ENCODE results near the gene ESPN. TPM values are rescaled to one million over a fixed set of nuclear protein-coding genes. Genes with fewer than 3 reads are reported as not detected.
A peak's percentile ranks its signal among the peaks of the same experiment; 100 is the strongest.
"Not testable (repeated sequence)": the region's sequence is repeated elsewhere in the genome, so short reads cannot be mapped to it uniquely, and the experiment has no call there.

The ESPN gene
- total RNA-seq, 1 donor from 2014 or later, result 25.7 TPM

- Mint-ChIP-seq H3K27ac (ENCODE audit: unreplicated experiment) (no peak overlapping the region), H3K9me3 (ENCODE audit: unreplicated experiment) (peaks cover 3% of the 10 kb centered on the region), H3K4me3 (ENCODE audit: unreplicated experiment) (peak overlapping the region; percentile 60), H3K4me1 (ENCODE audit: low read depth, unreplicated experiment) (peaks cover 11% of the 10 kb centered on the region), H3K36me3 (ENCODE audit: unreplicated experiment) (no peaks in the 10 kb centered on the region), H3K27me3 (ENCODE audit: unreplicated experiment) (peaks cover 15% of the 10 kb centered on the region)
- DNase-seq, result peak; percentile 69
- TF ChIP-seq CTCF (IDR thresholded peaks at IDR 0.05; ENCODE audit: partially characterized antibody, unreplicated experiment), result peak; percentile 55
These were observed 20.6 kb downstream of the ESPN start for GRCh38 chr1:6445062-6445763.

GRCh38 chr1:6445929-6446328, 21.4 kb downstream of the ESPN start:
- peaks cover 11% of the 10 kb centered on the region for H3K4me1 Mint-ChIP-seq (ENCODE audit: low read depth, unreplicated experiment)
- H3K4me3 Mint-ChIP-seq (ENCODE audit: unreplicated experiment); DNase-seq; H3K36me3 Mint-ChIP-seq (ENCODE audit: unreplicated experiment); H3K9me3 Mint-ChIP-seq (ENCODE audit: unreplicated experiment); H3K27ac Mint-ChIP-seq (ENCODE audit: unreplicated experiment): not testable (repeated sequence)
- peaks cover 18% of the 10 kb centered on the region for H3K27me3 Mint-ChIP-seq (ENCODE audit: unreplicated experiment)

- peaks cover 18% of the 10 kb centered on the region for H3K27me3 Mint-ChIP-seq (ENCODE audit: unreplicated experiment)
- H3K36me3 Mint-ChIP-seq (ENCODE audit: unreplicated experiment), result no peaks in the 10 kb centered on the region
- peaks cover 11% of the 10 kb centered on the region for H3K4me1 Mint-ChIP-seq (ENCODE audit: low read depth, unreplicated experiment)
- DNase-seq, result no peak
- H3K9me3 Mint-ChIP-seq (ENCODE audit: unreplicated experiment), result peaks cover 3% of the 10 kb centered on the region
- H3K4me3 Mint-ChIP-seq (ENCODE audit: unreplicated experiment), result no peak overlapping the region
- no peak for TF ChIP-seq CTCF (IDR thresholded peaks at IDR 0.05; ENCODE audit: partially characterized antibody, unreplicated experiment)
- H3K27ac Mint-ChIP-seq (ENCODE audit: unreplicated experiment), result no peak overlapping the region
These were observed 22.1 kb downstream of the ESPN start for GRCh38 chr1:6446665-6447015.

GRCh38 chr1:6447016-6447817, 22.6 kb downstream of the ESPN start:
- H3K27ac Mint-ChIP-seq (ENCODE audit: unreplicated experiment), result no peak overlapping the region
- no peak for TF ChIP-seq CTCF (IDR thresholded peaks at IDR 0.05; ENCODE audit: partially characterized antibody, unreplicated experiment)
- no peaks in the 10 kb centered on the region for H3K36me3 Mint-ChIP-seq (ENCODE audit: unreplicated experiment)
- no peak overlapping the region for H3K4me3 Mint-ChIP-seq (ENCODE audit: unreplicated experiment)
- no peak for DNase-seq
- peaks cover 3% of the 10 kb centered on the region for H3K9me3 Mint-ChIP-seq (ENCODE audit: unreplicated experiment)
- H3K4me1 Mint-ChIP-seq (ENCODE audit: low read depth, unreplicated experiment), result peaks cover 11% of the 10 kb centered on the region
- peaks cover 18% of the 10 kb centered on the region for H3K27me3 Mint-ChIP-seq (ENCODE audit: unreplicated experiment)

GRCh38 chr1:6447818-6448748, 23.5 kb downstream of the ESPN start:
- Mint-ChIP-seq H3K36me3 (ENCODE audit: unreplicated experiment) (no peaks in the 10 kb centered on the region), H3K4me3 (ENCODE audit: unreplicated experiment) (no peak overlapping the region), H3K4me1 (ENCODE audit: low read depth, unreplicated experiment) (peaks cover 11% of the 10 kb centered on the region), H3K9me3 (ENCODE audit: unreplicated experiment) (peaks cover 3% of the 10 kb centered on the region), H3K27me3 (ENCODE audit: unreplicated experiment) (peaks cover 20% of the 10 kb centered on the region), H3K27ac (ENCODE audit: unreplicated experiment) (no peak overlapping the region)
- no peak for DNase-seq
- TF ChIP-seq CTCF (IDR thresholded peaks at IDR 0.05; ENCODE audit: partially characterized antibody, unreplicated experiment), result peak; percentile 34

Measured in glutamatergic neuron (in vitro differentiated cells).